ENCODE data around the gene RABGEF1.

The RABGEF1 gene

DNA sequence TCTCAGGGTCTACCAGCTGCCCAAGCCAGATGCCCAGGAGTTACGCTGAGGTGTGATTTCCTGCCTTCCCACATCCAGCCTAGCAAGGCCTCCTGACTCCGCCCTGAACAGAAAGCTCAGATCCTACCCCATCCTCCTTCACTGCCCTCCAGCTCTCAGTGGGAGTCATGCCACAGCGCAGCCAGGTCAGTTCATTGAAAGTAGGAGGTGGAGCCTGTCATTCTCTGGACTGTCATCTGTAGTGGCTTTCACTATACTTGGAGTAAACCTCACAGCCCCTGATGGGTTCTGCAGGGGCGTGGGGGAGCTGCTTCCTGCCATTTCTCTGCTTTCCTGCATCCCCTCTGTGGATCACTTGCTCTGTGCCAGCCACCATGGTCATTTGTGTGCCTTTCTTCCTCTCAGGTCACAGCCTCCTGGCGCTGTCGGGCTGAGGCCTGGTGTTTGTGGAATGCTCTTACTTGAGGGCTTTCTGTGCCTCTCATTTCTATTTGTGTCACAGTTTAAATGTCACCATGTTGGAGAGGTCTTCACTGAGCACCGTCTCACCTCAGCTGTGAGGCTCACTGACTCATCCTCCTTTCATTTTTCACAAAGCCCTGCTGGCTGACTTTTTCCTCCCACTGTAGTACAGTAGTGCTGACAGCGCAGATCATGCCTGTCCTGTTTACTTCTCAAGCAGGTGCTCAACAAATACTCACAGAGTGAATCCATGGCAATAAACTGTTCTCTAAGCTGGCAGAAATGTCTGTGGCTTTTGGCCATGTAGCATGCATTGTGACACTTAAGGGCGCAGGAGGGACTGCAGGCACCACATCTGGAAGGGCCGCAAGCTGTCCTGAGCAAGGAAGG lies 119.5 kb downstream of the RABGEF1 start:
- H3K27ac ChIP-seq: no peak overlapping the region
- TF ChIP-seq ZFX (IDR thresholded peaks at IDR 0.05): no peak

DNA sequence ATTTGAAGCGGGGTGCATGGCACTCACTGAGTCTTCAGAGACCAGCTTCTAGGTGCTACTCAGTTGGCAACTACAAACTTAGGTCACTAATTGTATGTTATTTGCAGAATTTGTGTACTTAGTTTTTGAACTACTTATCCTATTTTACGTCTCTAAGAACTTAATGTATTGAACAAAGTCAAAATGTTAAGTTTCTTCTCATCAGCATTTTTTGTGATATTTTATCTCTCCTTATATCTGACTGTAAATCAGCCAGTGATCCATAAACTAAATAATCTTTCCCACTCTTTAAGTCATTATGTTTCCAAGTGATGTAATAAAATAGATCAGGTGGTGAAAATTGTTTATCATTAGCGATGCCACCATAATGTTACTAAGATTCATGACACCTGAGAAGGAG lies 120.2 kb downstream of the RABGEF1 start:
- TF ChIP-seq ZFX (IDR thresholded peaks at IDR 0.05): no peak
- TF ChIP-seq, protein P1, sequence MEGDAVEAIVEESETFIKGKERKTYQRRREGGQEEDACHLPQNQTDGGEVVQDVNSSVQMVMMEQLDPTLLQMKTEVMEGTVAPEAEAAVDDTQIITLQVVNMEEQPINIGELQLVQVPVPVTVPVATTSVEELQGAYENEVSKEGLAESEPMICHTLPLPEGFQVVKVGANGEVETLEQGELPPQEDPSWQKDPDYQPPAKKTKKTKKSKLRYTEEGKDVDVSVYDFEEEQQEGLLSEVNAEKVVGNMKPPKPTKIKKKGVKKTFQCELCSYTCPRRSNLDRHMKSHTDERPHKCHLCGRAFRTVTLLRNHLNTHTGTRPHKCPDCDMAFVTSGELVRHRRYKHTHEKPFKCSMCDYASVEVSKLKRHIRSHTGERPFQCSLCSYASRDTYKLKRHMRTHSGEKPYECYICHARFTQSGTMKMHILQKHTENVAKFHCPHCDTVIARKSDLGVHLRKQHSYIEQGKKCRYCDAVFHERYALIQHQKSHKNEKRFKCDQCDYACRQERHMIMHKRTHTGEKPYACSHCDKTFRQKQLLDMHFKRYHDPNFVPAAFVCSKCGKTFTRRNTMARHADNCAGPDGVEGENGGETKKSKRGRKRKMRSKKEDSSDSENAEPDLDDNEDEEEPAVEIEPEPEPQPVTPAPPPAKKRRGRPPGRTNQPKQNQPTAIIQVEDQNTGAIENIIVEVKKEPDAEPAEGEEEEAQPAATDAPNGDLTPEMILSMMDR (conservative IDR thresholded peaks at IDR 0.05): no peak
- no peak overlapping the region for H3K27ac ChIP-seq
